Measurements from ENCODE around the gene FBXO30.

FBXO30 gene

GRCh38 chr6:145816392-145816791, 1.8 kb upstream of the FBXO30 start:
- no peak for DNase-seq (ENCODE audit: low read depth)

- DNase-seq (ENCODE audit: low read depth), result no peak
Observed at GRCh38 chr6:145815309-145816274, 997 bp upstream of the FBXO30 start.

DNA sequence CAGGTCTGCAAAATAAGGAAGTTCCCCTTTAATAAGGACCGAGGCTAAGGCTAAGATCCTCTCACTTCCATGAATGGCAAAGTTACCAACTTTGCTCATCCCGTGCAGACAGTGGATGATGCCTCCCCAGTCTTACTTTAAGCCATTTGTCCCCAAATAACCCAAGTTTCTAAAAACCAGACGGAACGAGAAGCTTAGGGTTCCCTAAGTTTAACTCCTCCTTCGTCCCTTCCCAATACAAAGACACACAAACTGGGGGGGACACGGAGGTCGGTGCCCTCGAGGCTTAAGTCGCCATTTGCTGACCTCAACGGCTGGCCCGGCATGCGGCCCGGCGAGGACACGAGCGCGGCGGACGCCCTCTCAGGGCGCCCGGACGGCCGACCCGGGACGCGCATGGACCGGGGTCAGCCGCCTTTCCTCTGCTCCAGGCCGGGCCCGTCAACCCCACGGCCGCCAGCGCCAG, 527 bp downstream of the FBXO30 start:
- DNase-seq (ENCODE audit: low read depth), result no peak

GRCh38 chr6:145813285-145814034, 1.1 kb downstream of the FBXO30 start:
- DNase-seq (ENCODE audit: low read depth), result no peak

DNA sequence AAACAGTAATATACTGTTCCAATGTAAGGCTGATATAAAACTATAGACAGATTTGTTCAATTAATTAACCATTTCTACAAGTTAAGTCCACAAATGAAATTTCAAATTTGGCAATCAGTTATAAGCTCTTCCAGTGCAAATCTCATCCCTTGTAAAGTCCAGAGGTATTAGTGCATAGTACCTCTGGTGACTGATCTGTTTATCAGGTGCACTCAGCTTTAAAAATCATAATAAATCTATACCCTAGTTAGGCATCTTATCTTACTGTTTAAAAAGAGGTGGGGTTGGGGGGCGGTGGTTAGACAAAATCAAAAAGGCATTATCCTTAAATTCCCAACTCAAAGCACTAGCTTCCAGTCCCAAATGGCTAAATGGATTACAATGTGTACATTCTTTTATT, 2.9 kb downstream of the FBXO30 start:
- DNase-seq (ENCODE audit: low read depth), result no peak

DNA sequence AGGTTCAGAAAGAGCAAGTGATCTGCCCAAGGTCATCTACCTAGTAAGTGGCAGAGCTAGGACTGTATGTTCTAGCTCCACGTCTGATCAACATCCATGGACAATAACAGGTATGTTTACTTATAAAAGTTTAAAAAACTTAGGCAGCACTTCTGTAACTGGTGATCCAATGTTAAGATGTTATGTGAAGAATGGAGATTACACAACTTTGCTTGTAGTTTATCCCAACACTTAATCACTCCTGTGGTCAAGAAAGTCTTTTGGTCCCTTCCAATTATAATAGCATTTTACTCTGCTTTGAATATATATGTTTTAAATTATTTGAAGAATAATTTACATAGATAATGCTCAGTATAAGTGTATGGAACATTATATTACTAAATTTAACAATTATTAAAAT, 4.8 kb downstream of the FBXO30 start:
- no peak for DNase-seq (ENCODE audit: low read depth)

GRCh38 chr6:145809211-145809610, 5.4 kb downstream of the FBXO30 start:
- DNase-seq (ENCODE audit: low read depth), result no peak

- DNase-seq (ENCODE audit: low read depth), result no peak
Observed at GRCh38 chr6:145808239-145808638, 6.4 kb downstream of the FBXO30 start.

GRCh38 chr6:145802141-145802540, 12.5 kb downstream of the FBXO30 start:
- no peak for DNase-seq (ENCODE audit: low read depth)

DNA sequence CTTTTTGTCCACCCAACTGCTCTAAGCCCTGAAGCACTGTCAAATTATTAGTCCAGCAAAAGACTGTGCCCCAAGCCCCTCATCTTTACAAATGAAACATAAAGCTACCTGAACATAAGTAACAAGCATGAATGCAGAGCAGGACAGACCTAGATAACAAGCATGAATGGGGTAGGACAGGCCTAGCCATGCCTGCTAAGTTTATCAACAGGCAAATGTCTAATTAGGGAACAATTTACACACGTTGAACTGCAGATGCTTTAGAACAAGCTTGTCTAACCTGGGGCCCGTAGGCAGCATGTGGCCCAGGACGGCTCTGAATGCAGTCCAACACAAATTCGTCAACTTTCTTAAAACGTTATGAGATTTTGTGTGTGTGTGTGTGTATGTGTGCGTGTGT, 13.6 kb downstream of the FBXO30 start:
- DNase-seq (ENCODE audit: low read depth), result no peak

GRCh38 chr6:145798530-145798929, 16.1 kb downstream of the FBXO30 start:
- no peak for DNase-seq (ENCODE audit: low read depth)

GRCh38 chr6:145789443-145789842, 25.2 kb downstream of the FBXO30 start:
- no peak for DNase-seq (ENCODE audit: low read depth)

GRCh38 chr6:145787688-145788087, 26.9 kb downstream of the FBXO30 start:
- DNase-seq (ENCODE audit: low read depth), result no peak

GRCh38 chr6:145784683-145785082, 29.9 kb downstream of the FBXO30 start:
- DNase-seq (ENCODE audit: low read depth), result no peak

- DNase-seq (ENCODE audit: low read depth), result no peak
Observed at GRCh38 chr6:145783796-145784195, 30.8 kb downstream of the FBXO30 start.

- DNase-seq (ENCODE audit: low read depth), result no peak
Observed at GRCh38 chr6:145772846-145773245, 41.7 kb downstream of the FBXO30 start.

- DNase-seq (ENCODE audit: low read depth), result no peak
Observed at GRCh38 chr6:145765449-145765848, 49.1 kb downstream of the FBXO30 start.

DNA sequence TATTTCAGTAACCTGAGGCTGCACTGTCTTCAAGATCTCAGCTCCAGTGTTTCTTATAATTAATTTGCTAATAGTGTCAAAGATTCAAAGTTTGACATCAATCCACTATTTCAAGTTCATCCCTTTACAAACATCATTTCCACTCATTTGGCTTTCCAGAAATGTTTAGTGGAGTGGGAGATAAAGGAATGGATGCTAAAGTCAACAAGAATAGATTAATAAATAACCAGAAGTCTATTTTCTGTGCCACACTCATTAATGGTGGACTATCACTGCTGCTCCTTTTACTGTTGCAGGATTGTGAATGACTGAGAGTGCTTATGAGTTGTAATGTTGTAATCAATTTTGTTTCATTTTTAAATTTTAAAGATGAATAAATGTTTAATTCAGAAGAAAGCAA, 50.9 kb downstream of the FBXO30 start:
- no peak for DNase-seq (ENCODE audit: low read depth)

- no peak for DNase-seq (ENCODE audit: low read depth)
Observed at GRCh38 chr6:145761584-145761983, 53.0 kb downstream of the FBXO30 start.

GRCh38 chr6:145758113-145758512, 56.5 kb downstream of the FBXO30 start:
- DNase-seq (ENCODE audit: low read depth), result no peak

DNA sequence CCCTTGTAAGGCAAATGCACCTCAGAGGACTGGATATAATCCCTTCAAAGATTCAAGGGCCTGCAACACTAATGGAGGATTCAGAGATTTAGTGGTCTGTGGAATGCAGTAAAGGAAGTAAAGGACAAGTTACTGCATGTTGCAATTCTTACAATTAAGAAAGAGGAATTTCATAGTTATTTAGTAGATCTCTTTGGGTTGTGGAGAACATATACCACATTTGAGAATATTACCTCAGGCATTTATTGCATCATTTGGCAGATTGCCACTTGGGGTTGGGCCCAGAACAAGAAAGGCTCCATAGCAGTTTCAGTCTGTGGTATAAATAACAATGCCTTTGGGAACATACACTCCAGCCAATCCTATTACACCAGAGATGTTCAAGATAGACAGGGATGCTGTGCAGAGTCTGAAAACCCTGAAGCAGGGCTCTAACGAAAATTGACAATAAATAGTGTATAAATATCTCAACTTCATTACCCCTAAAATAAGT, 58.4 kb downstream of the FBXO30 start:
- no peak for DNase-seq (ENCODE audit: low read depth)

- no peak for DNase-seq (ENCODE audit: low read depth)
Observed at GRCh38 chr6:145755682-145756081, 58.9 kb downstream of the FBXO30 start.

DNA sequence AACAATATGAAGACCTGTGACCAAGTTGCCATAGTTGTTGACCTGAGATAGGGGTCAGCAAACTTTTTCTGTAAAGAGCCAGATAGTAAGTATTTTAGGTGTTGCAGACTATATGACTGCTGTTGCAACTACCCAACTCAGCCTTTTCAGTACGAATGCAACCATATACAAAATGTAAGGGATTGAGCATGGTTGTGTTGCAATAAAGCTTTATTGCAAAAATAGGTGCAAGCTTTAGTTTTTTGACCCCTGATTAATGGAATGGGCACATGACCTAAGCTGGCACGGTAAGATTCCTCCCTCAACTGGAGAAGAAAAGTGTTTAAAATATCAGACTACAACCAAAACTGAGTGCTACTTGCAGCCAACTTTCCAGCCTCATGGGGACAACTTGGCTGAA, 62.0 kb downstream of the FBXO30 start:
- no peak for DNase-seq (ENCODE audit: low read depth)

All from activated T-cell treated with anti-CD3 and anti-CD28 coated beads for 48 hours (primary cell).